GM12873 (cell line): ENCODE measurements around the gene TMEM33.

Experiments
- CTCF ChIP-seq: IDR thresholded peaks from 2 replicates; pipeline ENCODE4 v1.5.1; 2012; ENCODE audit warnings: low read depth, mild to moderate bottlenecking, moderate library complexity, low read length, control low read depth; ENCODE audit not compliant: insufficient read depth; ENCODE audit errors: missing control alignments

The TMEM33 gene

GRCh38 chr4:41930139-41930831 lies 4.9 kb upstream of the TMEM33 start:
- TF ChIP-seq CTCF: no peak

- TF ChIP-seq CTCF: no peak
Measured at GRCh38 chr4:41932988-41933387, 2.2 kb upstream of the TMEM33 start.

- no peak for TF ChIP-seq CTCF
Measured at GRCh38 chr4:41933997-41934503, 1.2 kb upstream of the TMEM33 start.

DNA sequence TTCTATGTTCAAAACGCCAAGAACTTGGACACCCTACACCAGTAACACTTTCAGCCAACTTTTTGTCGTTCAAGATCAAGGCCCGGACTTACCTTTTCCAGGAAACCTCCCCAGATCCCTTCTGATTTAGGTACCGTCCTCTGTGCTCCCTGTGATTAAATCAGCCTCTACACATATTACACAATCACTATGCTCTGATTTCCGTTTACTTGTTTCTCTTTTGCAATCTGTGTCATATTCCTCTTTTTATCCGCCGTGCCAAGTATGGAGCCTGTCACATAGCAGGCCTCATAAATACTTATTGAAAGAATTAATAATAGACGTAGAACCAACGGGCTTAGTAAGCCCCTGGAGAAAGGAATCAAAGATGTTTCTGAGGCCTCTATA lies 722 bp upstream of the TMEM33 start:
- no peak for TF ChIP-seq CTCF

DNA sequence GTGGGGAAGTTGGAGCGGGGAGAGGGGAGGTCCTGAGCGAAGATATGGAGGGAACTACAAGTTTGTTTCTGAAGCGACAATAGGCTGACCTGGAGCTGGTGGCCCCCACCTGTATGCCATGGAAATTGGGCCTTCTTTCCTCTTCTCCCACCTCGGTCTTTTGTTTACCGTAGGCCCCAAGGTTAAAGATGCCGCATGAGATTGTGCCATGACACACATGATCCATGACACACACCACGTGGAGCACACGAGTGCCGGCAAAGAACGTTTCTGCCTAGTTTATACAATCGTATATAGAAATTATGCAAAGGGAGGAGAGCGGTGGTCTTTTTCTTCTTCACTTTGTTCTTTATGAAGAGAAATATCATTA lies 408 bp downstream of the TMEM33 start:
- TF ChIP-seq CTCF: no peak

DNA sequence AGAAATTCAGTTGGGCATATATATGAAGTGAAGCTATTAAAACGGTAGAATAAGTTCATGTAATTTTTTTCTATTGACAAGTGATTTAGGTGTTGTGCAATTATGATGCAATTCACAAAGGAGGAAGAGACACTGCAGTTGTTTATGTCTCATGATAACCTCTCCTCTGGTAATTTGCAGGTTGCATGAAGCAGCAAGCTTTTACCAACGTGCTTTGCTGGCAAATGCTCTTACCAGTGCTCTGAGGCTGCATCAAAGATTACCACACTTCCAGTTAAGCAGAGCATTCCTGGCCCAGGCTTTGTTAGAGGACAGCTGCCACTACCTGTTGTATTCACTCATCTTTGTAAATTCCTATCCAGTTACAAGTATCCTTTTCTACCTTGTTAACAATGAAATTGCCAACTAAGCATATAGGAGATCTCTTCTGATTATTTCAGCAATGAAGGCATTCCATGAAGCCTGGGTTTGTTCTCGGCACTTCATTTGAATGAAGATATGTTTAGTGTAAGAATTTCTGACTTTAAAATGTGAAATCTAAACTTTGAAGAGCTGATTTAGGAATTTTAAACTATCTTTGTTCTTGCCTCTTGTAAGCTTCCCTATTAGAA lies 3.9 kb downstream of the TMEM33 start:
- TF ChIP-seq CTCF: no peak

- TF ChIP-seq CTCF: no peak
Measured at GRCh38 chr4:41940834-41941233, 5.6 kb downstream of the TMEM33 start.
